CD4-positive, alpha-beta T cell treated with Interleukin-15 for 4 hours (primary cell): ENCODE data around the gene OTOS.

Source experiments
- DNase-seq: peaks from one replicate; pipeline ENCODE4 v3.0.0-alpha.2; 2020; ENCODE audit warnings: low spot score

Gene OTOS

GRCh38 chr2:240167588-240167880 lies 27.1 kb upstream of the OTOS start:
- no peak for DNase-seq

GRCh38 chr2:240166761-240167587 lies 26.5 kb upstream of the OTOS start:
- DNase-seq = no peak

GRCh38 chr2:240166191-240166590 lies 25.7 kb upstream of the OTOS start:
- DNase-seq = no peak

- DNase-seq = no peak
Measured at GRCh38 chr2:240165661-240166060, 25.2 kb upstream of the OTOS start.

GRCh38 chr2:240165034-240165433 lies 24.6 kb upstream of the OTOS start:
- DNase-seq = no peak

- DNase-seq = no peak
Measured at GRCh38 chr2:240164586-240164985, 24.1 kb upstream of the OTOS start.

GRCh38 chr2:240163844-240164574 lies 23.6 kb upstream of the OTOS start:
- no peak for DNase-seq

GRCh38 chr2:240162939-240163714 lies 22.7 kb upstream of the OTOS start:
- DNase-seq = no peak

GRCh38 chr2:240162531-240162930 lies 22.1 kb upstream of the OTOS start:
- no peak for DNase-seq

- DNase-seq = no peak
Measured at GRCh38 chr2:240162032-240162431, 21.6 kb upstream of the OTOS start.

- DNase-seq = no peak
Measured at GRCh38 chr2:240161087-240161750, 20.8 kb upstream of the OTOS start.

- no peak for DNase-seq
Measured at GRCh38 chr2:240160291-240161086, 20.0 kb upstream of the OTOS start.

GRCh38 chr2:240159251-240159839 lies 18.9 kb upstream of the OTOS start:
- DNase-seq = no peak

GRCh38 chr2:240157147-240157470 lies 16.7 kb upstream of the OTOS start:
- DNase-seq = no peak

- DNase-seq = no peak
Measured at GRCh38 chr2:240156435-240157146, 16.1 kb upstream of the OTOS start.

GRCh38 chr2:240155745-240156390 lies 15.4 kb upstream of the OTOS start:
- no peak for DNase-seq

GRCh38 chr2:240155048-240155744 lies 14.7 kb upstream of the OTOS start:
- no peak for DNase-seq

- DNase-seq = no peak
Measured at GRCh38 chr2:240154606-240155005, 14.1 kb upstream of the OTOS start.

- DNase-seq = no peak
Measured at GRCh38 chr2:240153418-240153817, 13.0 kb upstream of the OTOS start.
